Measurements from ENCODE around the gene TANC1.
A peak's percentile ranks its signal among the peaks of the same experiment; 100 is the strongest.

The TANC1 gene

DNA sequence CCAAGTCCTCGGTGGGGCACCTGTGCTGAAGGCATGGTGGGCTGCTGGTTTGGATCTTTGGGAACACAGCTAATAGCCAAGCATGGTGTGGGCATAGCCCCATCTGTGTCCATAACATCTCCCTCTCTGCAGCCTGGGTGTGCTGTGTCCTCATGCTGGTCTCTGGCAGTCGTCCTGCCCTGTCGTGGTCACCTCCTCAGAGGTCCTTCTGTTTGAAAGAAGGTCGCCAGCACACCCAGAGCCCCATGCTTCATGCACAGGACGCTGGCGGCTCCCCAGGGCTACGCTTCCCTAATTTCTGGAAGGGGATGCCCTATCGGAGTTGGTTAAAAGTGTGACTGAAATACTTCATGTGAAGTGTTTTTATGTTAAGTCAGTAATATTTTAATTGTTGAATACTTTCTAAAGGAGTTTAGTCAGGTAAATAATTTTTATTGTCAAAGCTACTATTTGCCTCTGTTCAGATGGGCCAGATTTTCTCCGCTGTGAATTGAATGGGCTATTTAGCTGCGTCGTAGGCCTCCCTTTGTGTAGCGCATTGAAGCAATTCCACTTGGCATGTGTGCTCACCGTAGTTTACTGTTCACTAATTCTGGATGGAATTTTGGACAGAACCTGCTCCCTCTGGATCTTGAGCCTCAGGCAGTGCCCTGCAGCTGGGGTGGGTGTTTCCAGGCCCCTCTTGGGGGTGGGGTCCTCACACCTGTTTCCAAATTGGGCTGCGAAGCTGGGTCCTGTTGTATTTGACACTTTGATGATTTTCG, 236.1 kb downstream of the TANC1 start:
- DNase-seq = no peak

- no peak for DNase-seq
Observed at GRCh38 chr2:159206736-159207380, 238.4 kb downstream of the TANC1 start.

- no peak for DNase-seq
Observed at GRCh38 chr2:159208438-159208837, 240.0 kb downstream of the TANC1 start.

DNA sequence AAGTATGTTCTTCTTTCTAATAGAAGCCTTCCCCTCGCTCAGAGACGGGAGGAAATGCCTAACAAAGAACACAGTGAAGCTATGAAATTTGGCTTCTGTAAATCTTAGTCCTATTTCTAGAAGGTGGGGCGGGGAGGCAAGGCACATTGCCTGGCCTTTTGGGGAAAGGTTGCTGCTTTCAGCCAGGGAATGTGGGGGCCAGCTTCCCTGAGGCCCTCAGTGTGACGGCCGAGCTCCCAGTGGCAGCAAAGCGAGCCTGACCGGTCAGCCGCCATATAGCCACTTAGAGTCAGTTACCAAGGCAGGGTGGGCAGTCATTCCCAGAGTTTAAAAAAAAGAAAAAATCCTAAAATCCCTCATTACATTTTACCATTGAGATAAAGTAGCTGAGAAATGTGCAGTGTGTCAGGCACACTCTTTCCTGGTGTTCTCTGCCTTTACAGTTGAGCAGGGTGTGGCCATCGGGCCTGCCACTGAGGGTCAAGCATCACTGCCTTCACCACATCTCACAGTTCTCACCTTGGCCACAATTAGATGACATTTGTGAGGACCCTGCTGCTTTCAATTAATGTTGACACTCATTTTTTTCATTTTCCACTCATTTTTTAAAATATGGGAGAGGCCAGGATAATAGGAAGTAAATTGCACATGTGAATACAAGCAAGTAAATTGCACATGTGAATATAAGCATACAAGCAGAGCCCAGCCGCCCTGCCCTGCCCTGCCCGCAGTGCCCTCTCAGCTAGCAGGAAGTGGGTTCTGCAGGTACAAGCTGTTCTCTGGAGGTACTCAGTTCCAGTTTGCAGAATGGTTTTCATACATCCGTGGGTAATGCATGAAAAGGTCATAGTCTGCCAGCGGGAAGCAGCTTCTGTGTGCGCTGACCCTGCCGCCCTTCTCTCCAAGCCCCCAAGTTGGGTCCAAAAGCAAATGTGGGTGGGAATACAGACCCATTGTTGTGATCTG, 241.2 kb downstream of the TANC1 start:
- DNase-seq = no peak

DNA sequence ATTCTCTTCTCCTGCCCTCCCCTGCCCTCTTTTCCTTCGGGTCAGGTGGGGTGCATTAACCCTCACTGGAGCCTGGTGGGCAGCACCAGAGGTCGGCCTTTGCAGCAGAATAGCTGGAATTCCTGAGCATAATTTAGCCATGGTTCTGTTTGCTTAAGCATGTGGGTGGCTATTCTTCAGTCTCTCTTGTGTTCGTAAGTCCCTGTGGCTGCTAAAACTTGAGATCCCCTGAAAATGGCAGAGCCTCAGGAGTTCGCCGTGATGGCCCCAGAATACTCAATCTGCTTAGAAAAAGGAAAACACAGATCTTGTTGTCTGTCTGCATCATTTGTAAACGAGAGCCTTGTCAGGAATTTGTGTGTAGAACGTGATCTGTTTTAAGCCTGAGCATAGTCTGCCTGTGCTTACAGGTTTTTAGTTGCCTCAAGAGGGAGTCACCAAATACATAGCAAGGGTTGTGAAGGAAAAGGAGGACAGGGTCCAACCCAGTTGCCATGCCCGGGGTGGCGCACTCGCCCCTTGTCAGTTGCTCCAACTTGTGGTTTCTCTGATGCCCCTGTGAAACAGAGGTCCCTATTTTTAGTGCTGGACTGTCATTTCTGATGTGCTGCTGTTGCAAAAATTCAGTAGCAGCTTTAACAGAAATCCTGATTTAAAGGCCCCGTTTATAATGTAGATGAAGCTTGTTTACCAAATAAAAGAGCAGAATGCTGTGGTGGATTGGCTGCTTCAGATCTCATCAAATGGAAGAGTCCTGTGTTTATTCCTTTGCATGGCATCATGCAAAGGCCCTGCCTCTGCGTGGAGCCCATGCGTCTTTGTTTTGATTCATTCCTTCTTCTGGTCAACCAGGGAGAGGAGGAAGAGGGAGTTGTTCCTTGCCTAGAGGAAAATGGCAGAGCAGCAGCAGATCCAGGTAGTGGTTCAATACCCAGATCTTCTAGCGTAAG, 243.3 kb downstream of the TANC1 start:
- DNase-seq = no peak

DNA sequence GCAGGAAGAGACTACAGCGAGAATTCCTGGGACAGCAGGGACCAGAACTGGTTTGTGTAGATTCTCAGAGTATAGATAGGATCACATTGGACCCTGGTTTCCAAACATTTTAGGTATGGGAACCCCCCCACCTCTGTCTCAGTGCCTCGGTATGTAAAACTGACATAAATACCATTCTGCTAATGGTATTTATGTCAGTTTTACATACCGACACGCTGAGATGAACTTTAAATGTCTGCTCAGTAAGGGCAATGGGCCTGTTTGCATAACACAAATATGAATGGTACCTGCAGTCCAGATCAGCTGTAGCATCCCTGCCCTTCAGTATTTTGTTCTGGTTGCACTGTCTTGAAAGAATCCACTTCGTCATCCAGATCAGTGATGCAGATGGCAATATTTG, 244.9 kb downstream of the TANC1 start:
- DNase-seq = no peak

DNA sequence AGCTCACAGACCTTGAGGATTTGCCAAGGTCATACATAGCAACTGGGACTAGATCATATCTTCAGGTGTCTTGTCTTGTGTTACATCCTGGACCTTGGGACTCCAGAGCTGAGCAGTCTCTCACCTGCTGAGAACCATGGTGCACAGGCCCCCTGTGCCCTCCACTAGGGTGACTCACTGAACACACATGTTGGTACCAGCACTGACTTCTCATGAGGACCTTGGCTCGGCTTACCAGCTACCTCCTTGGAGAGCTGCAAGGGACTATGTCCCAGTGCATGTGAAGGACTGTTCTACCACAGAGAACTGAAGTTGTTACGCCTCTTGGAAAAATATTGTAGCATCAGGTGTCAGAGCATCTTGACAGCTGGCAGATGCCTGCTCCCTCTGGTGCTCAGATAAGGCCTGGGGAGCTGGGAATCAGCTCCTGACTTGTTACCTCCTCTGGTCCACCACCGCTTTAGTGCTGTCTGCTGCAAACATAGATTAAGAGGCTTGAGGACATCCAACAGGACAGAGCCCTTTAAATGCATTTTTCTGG, 246.0 kb downstream of the TANC1 start:
- DNase-seq = peak; percentile 39

- no peak for DNase-seq
Observed at GRCh38 chr2:159215116-159215515, 246.7 kb downstream of the TANC1 start.

DNA sequence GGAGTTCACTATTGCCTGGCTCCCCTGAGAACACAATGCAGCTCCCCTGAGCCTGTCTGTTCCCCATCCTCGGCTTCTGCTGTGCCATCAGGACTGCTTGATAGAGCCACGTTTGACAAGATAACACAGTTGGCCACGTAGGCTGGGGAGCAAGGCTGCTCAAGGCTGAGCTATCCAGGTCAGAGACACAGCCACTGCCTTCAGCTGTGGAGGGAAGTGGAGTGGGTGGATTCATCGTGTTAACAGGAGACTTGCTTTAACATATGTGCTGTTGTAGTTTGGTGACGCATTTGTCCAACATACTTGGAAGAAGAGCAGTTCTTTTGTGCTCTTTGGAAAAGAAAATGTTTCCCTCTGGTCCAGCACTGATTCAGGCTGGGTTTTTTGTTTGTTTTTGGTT, 249.2 kb downstream of the TANC1 start:
- no peak for DNase-seq

- DNase-seq = no peak
Observed at GRCh38 chr2:159218389-159218788, 249.9 kb downstream of the TANC1 start.

DNA sequence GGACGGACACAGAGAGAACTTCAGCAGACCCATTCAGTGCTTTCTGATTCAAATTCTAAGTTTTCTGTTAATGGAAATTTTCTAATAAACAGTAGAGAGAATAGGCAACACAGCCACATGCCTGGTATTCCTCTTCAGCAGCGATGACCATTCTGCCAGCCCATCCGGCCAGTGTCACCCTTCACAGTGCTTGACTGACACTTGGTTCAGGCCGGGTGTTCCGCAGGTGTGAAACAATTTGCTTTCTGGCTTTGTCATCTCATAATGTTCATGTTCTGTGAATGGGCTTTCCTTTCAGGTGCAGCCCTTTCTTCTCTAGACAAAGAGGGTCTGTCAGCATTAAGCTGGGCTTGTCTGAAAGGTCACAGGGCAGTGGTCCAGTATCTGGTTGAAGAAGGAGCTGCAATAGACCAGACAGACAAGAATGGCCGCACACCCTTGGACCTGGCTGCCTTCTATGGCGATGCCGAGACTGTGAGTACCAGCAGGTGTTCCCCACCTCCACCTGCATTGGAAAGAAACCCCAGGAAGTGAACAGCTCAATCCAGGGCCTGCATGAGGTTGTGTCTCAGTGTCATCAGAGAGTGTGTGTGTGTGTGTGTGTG, 251.1 kb downstream of the TANC1 start:
- no peak for DNase-seq

- DNase-seq = no peak
Observed at GRCh38 chr2:159224061-159224813, 255.8 kb downstream of the TANC1 start.

- no peak for DNase-seq
Observed at GRCh38 chr2:159225025-159226016, 256.9 kb downstream of the TANC1 start.

DNA sequence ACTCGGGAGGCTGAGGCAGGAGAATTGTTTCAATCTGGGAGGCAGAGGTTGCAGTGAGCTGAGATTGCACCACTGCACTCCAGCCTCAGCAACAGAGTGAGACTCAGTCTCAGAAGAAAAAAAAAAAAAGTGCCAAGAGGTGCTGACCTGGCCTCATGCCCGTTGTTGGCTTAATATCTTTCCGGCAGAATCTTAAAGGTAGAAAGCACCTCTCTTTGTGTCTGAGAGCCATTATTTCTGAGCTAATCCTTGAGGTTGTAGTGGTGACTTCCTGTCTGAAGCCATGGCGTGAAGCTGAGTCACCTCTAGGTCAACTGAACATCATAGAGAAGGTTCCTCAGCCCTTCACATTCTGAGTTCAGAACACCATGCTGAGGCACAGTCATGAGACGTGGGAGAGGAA, 257.6 kb downstream of the TANC1 start:
- no peak for DNase-seq

DNA sequence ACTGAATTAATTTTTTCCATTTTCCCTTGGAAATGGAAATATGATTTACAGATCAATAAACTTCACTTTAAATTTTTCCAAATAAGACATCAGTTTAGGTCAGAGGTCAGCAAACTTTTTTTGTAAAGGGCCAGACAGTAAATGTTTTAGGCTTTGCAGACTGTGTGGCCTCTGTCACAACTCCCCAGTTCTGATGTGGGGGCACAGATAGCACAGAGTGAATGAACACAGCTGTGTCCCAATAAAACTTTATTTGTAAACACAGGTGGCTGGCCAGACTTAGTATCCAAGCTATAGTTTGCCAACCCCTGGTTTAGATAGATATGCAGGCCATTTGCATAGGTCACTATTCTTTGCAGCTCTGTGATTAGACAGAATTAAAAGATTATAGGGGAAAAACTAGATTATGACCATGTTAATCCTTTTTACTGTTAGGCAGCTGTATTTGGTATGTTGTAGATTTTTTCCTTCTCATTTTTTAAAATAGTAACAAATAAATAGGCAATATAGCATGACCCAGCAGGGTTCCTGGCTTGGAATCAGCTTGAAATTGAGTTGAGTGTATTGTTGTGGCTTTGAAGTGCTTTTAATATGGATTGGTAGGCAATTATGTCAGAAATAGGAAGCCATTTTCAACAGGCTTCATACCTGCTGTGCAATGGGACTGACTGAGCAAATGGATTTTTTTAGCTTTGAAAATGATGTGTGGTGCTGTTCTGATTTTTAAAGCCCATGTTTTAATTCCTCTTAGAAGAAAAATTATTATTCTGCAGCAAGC, 258.4 kb downstream of the TANC1 start:
- DNase-seq = no peak

- no peak for DNase-seq
Observed at GRCh38 chr2:159227467-159227866, 259.0 kb downstream of the TANC1 start.

GRCh38 chr2:159228081-159228581, 259.7 kb downstream of the TANC1 start:
- DNase-seq = peak; percentile 5

DNA sequence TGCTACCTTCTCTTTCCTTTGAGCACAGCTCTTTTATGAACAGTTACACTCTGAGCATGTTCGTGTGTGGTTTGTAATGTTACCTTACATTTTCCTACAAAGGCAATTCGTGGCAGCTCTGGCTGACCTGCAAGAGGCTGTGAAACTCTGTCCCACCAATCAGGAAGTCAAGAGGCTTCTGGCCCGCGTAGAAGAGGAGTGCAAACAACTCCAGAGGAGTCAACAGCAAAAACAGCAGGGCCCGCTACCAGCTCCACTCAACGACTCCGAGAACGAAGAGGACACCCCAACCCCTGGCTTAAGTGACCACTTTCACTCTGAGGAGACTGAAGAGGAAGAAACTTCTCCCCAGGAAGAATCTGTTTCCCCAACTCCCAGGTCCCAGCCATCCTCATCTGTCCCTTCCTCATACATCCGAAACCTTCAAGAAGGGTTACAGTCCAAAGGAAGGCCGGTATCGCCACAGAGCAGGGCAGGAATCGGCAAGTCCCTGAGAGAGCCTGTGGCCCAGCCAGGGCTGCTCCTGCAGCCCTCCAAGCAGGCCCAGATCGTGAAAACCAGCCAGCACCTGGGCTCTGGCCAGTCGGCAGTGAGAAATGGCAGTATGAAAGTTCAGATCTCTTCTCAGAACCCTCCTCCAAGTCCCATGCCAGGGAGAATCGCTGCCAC, 261.2 kb downstream of the TANC1 start:
- no peak for DNase-seq

Data from NCI-H2171 treated with DMSO at 0.1 percent for 48 hours (cell line).